HepG2 (cell line): ENCODE measurements around the gene KXD1. TPM values are rescaled to one million over a fixed set of nuclear protein-coding genes. Genes with fewer than 3 reads are reported as not detected.

ENCODE experiments used
- ARID2 ChIP-seq: sonication (generic); formaldehyde crosslinking; IDR thresholded peaks from 2 replicates; pipeline ENCODE4 v1.8.1; 2022; ENCODE audit warnings: mild to moderate bottlenecking, missing genetic modification reagents, borderline replicate concordance
- ATF1 ChIP-seq: IDR thresholded peaks from 2 replicates; pipeline ENCODE4 v1.6.1; 2016; ENCODE audit warnings: mild to moderate bottlenecking, control low read depth
- CREM ChIP-seq, 2 experiments: sonication (generic) in 1 of 2; formaldehyde crosslinking in 1 of 2; IDR thresholded peaks; 2 replicates each; pipeline versions ENCODE4 v1.4.0 to v1.6.1; 2016 to 2020; ENCODE audit warnings: antibody characterized with exemption in 1 of 2, mild to moderate bottlenecking in 1 of 2, missing genetic modification reagents in 1 of 2
- FOXA3 ChIP-seq: IDR thresholded peaks from 2 replicates; pipeline ENCODE4 v1.6.1; 2016; ENCODE audit warnings: missing genetic modification reagents, missing compliant biosample characterization
- GABPA ChIP-seq, 2 experiments: IDR thresholded peaks; 2 replicates each; pipeline ENCODE4 v1.6.1; 2011 to 2016; ENCODE audit warnings: low read depth in 2 of 2, low read length in 1 of 2, missing biosample characterization in 1 of 2, missing genetic modification characterization in 1 of 2
- GPN1 ChIP-seq: sonication (generic); formaldehyde crosslinking; IDR thresholded peaks from 2 replicates; pipeline ENCODE4 v1.5.1; 2020; ENCODE audit warnings: missing genetic modification reagents, borderline replicate concordance
- HNF4A ChIP-seq: sonication (generic); formaldehyde crosslinking; IDR thresholded peaks from 2 replicates; pipeline ENCODE4 v1.4.0; 2020; ENCODE audit warnings: missing genetic modification reagents
- MAF1 ChIP-seq: sonication (generic); formaldehyde crosslinking; IDR thresholded peaks from 2 replicates; pipeline ENCODE4 v1.5.0; 2020; ENCODE audit warnings: missing genetic modification reagents, borderline replicate concordance
- MBNL3 ChIP-seq: fragments of 250-450 bp; sonication (Bioruptor Pico); conservative IDR thresholded peaks from 2 replicates; pipeline ENCODE4 v1.8.0; 2022; ENCODE audit warnings: mild to moderate bottlenecking, inconsistent platforms
- MTA1 ChIP-seq: sonication (generic); formaldehyde crosslinking; IDR thresholded peaks from 2 replicates; pipeline ENCODE4 v1.4.0; 2020; ENCODE audit warnings: missing genetic modification reagents, mild to moderate bottlenecking, borderline replicate concordance
- NR2F6 ChIP-seq, 2 experiments: IDR thresholded peaks; 2 replicates each; pipeline ENCODE4 v1.6.1; 2016; ENCODE audit warnings: antibody characterized with exemption in 1 of 2, mild to moderate bottlenecking in 1 of 2
- RAD51 ChIP-seq: fragments of 450-650 bp; IDR thresholded peaks from 2 replicates; pipeline ENCODE4 v1.6.1; 2016; ENCODE audit warnings: borderline replicate concordance
- RXRB ChIP-seq: IDR thresholded peaks from 2 replicates; pipeline ENCODE4 v1.6.1; 2016; ENCODE audit warnings: borderline replicate concordance, missing genetic modification reagents, missing compliant biosample characterization
- SMYD3 ChIP-seq: sonication (generic); formaldehyde crosslinking; IDR thresholded peaks from 2 replicates; pipeline ENCODE4 v1.8.1; 2023; ENCODE audit warnings: mild to moderate bottlenecking, missing genetic modification reagents
- TAF1 ChIP-seq: sonication (generic); formaldehyde crosslinking; IDR thresholded peaks from 2 replicates; pipeline ENCODE4 v1.4.0; 2020; ENCODE audit warnings: missing genetic modification reagents
- TBX3 ChIP-seq: fragments of 450-650 bp; IDR thresholded peaks from 2 replicates; pipeline ENCODE4 v1.6.1; 2017; ENCODE audit warnings: antibody characterized with exemption, mild to moderate bottlenecking, inconsistent platforms, borderline replicate concordance
- TMF1 ChIP-seq: sonication (generic); formaldehyde crosslinking; IDR thresholded peaks from 2 replicates; pipeline ENCODE4 v1.8.1; 2022; ENCODE audit warnings: low read depth, missing genetic modification reagents
- ZNF256 ChIP-seq: sonication (generic); formaldehyde crosslinking; conservative IDR thresholded peaks from 2 replicates; pipeline ENCODE4 v1.4.0; 2020; ENCODE audit warnings: missing genetic modification reagents
- ZNF331 ChIP-seq: sonication (generic); formaldehyde crosslinking; IDR thresholded peaks from 2 replicates; pipeline ENCODE4 v1.4.0; 2020; ENCODE audit warnings: missing genetic modification reagents
- ZNF333 ChIP-seq: sonication (generic); formaldehyde crosslinking; IDR thresholded peaks from 2 replicates; pipeline ENCODE4 v1.4.0; 2020; ENCODE audit warnings: mild to moderate bottlenecking, missing genetic modification reagents, borderline replicate concordance
- ZNF34 ChIP-seq: sonication (generic); formaldehyde crosslinking; IDR thresholded peaks from 2 replicates; pipeline ENCODE4 v1.4.0; 2020; ENCODE audit warnings: mild to moderate bottlenecking, missing genetic modification reagents, borderline replicate concordance
- ZNF550 ChIP-seq: sonication (generic); formaldehyde crosslinking; IDR thresholded peaks from 2 replicates; pipeline ENCODE4 v1.4.0; 2020; ENCODE audit warnings: mild to moderate bottlenecking, missing genetic modification reagents, borderline replicate concordance
- ZNF678 ChIP-seq: sonication (generic); formaldehyde crosslinking; IDR thresholded peaks from 2 replicates; pipeline ENCODE4 v1.4.0; 2020; ENCODE audit warnings: mild to moderate bottlenecking, missing genetic modification reagents
- ZNF713 ChIP-seq: sonication (generic); formaldehyde crosslinking; IDR thresholded peaks from 2 replicates; pipeline ENCODE4 v1.4.0; 2020; ENCODE audit warnings: mild to moderate bottlenecking, missing genetic modification reagents
- ZNF768 ChIP-seq: sonication (generic); formaldehyde crosslinking; IDR thresholded peaks from 2 replicates; pipeline ENCODE4 v1.4.0; 2020; ENCODE audit warnings: missing genetic modification reagents
- ZNF788 ChIP-seq: sonication (generic); formaldehyde crosslinking; IDR thresholded peaks from 2 replicates; pipeline ENCODE4 v1.5.0; 2020; ENCODE audit warnings: mild to moderate bottlenecking, missing genetic modification reagents, borderline replicate concordance
- polyA plus RNA-seq, 8 experiments: library from polyadenylated mRNA; depleted of rRNA in 3 of 8; stranded (reverse) in 7 of 8; unstranded in 1 of 8; fragments of >200 nt; fragmentation: Illumina TruSeq in 4 of 8; extraction: Trizol in 4 of 8; gene quantifications; 2 replicates each; pipeline versions ENCODE4 v1.2.1 to v1.2.3, GENCODE V29; 2011 to 2016; ENCODE audit warnings: low read depth in 4 of 8, missing spikeins in 1 of 8, mixed read lengths in 1 of 8; ENCODE audit not compliant: insufficient read depth in 1 of 8
- total RNA-seq, 5 experiments: library from RNA; depleted of rRNA; stranded (reverse); fragments of >200 nt; fragmentation: Illumina TruSeq; extraction: Trizol; gene quantifications; 2 replicates each; pipeline ENCODE4 v1.2.3, GENCODE V29; 2016; ENCODE audit warnings: low read depth in 1 of 5
- TF ChIP-seq, protein P1 (sequence below): sonication (generic); formaldehyde crosslinking; IDR thresholded peaks from 2 replicates; pipeline ENCODE4 v1.4.0; 2020; ENCODE audit warnings: mild to moderate bottlenecking, missing genetic modification reagents, borderline replicate concordance
- TF ChIP-seq, protein P2 (sequence below): IDR thresholded peaks from 2 replicates; pipeline ENCODE4 v1.6.1; 2016; ENCODE audit warnings: mild to moderate bottlenecking

Gene KXD1
- total and polyA plus RNA-seq, 2 of the 13 experiments (the other 11 are each of a cell fraction or from before 2014, with no cell fraction given): 44.6 to 143 TPM

DNA sequence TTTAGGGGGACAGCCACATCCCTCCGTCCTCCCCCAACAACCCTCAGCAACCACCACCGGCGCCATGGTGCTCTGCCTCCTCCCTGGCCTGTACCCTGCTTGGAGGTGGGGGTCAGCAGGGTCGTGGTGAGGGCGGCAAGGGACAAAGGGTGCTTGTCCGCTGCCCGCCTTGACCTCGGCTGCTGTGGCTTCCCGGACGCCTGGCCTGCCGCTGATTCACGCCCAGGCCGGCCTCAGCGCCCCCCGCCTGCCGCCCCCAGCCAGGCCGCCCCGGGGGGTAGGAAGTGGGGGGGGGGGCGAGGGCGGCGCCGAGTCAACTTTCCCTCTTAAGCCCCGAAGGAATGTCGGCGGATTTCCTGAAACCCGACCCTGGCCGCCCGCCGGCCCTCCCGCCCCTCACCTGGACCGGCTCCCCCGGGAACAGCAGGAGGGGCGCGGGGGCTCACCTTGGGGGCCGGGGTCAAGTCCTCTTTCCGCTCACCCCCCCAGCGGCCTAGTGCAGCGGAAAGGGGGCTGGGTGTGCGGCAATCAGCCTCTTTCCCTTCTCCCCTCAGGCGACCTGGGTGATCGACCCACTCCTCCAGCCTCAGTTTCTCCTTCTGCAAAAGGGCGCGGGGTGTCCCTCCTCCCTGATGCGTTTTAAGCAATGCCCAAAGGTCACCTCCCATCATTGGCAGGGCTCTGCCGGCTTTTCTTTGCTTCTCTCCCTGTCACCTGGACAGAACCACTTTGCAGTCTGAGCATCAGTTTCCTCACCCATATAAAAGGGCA lies 53.1 kb downstream of the KXD1 start (continued):
- TF ChIP-seq, protein P1, sequence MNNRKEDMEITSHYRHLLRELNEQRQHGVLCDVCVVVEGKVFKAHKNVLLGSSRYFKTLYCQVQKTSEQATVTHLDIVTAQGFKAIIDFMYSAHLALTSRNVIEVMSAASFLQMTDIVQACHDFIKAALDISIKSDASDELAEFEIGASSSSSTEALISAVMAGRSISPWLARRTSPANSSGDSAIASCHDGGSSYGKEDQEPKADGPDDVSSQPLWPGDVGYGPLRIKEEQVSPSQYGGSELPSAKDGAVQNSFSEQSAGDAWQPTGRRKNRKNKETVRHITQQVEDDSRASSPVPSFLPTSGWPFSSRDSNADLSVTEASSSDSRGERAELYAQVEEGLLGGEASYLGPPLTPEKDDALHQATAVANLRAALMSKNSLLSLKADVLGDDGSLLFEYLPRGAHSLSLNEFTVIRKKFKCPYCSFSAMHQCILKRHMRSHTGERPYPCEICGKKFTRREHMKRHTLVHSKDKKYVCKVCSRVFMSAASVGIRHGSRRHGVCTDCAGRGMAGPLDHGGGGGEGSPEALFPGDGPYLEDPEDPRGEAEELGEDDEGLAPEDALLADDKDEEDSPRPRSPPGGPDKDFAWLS (CRISPR knock-in tag): no peak
- no peak for TF ChIP-seq ZNF34 (CRISPR knock-in tag)
- peak; percentile 62; the same call in 1 of the 2 replicates for TF ChIP-seq ZNF768
- peak; percentile 59 for TF ChIP-seq FOXA3 (CRISPR knock-in tag)
- TF ChIP-seq RAD51: no peak
- TF ChIP-seq MBNL3 (CRISPR knock-in tag): no peak
- peak; percentile 60; the same call in 1 of the 2 replicates for TF ChIP-seq ZNF678 (CRISPR knock-in tag)
- TF ChIP-seq GPN1 (CRISPR knock-in tag): no peak
- TF ChIP-seq ZNF256 (CRISPR knock-in tag): no peak
- TF ChIP-seq TMF1 (CRISPR knock-in tag): 0 out of 2 replicates have a peak, but pooled peaks have one; percentile 40
- peak; percentile 30; the same call in 1 of the 2 replicates for TF ChIP-seq HNF4A (CRISPR knock-in tag)
- TF ChIP-seq ATF1: no peak
- peak; percentile 88 for TF ChIP-seq RXRB (CRISPR knock-in tag)
- TF ChIP-seq TAF1 (CRISPR knock-in tag): peak; percentile 6; the same call in 1 of the 2 replicates
- TF ChIP-seq ARID2 (CRISPR knock-in tag): peak; percentile 21; the same call in 1 of the 2 replicates
- TF ChIP-seq ZNF788 (CRISPR knock-in tag): peak; percentile 90; the same call in 1 of the 2 replicates
- TF ChIP-seq ZNF713 (CRISPR knock-in tag): no peak
- no peak for TF ChIP-seq CREM (IDR thresholded peaks at IDR 0.05)
- TF ChIP-seq CREM (CRISPR knock-in tag; IDR thresholded peaks at IDR 0.05): no peak
- TF ChIP-seq NR2F6 (IDR thresholded peaks at IDR 0.05): peak; percentile 76
- peak; percentile 86 for TF ChIP-seq NR2F6 (CRISPR knock-in tag; IDR thresholded peaks at IDR 0.05)
- TF ChIP-seq GABPA (IDR thresholded peaks at IDR 0.05; ENCODE audit: low read depth, low read length): 0 out of 2 replicates have a peak, but pooled peaks have one; percentile 13
- peak; percentile 66 for TF ChIP-seq GABPA (CRISPR knock-in tag; IDR thresholded peaks at IDR 0.05; ENCODE audit: low read depth)
- TF ChIP-seq, protein P2, sequence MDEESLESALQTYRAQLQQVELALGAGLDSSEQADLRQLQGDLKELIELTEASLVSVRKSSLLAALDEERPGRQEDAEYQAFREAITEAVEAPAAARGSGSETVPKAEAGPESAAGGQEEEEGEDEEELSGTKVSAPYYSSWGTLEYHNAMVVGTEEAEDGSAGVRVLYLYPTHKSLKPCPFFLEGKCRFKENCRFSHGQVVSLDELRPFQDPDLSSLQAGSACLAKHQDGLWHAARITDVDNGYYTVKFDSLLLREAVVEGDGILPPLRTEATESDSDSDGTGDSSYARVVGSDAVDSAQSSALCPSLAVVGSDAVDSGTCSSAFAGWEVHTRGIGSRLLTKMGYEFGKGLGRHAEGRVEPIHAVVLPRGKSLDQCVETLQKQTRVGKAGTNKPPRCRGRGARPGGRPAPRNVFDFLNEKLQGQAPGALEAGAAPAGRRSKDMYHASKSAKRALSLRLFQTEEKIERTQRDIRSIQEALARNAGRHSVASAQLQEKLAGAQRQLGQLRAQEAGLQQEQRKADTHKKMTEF (CRISPR knock-in tag): peak; percentile 95; the same call in 1 of the 2 replicates
- TF ChIP-seq SMYD3 (CRISPR knock-in tag): peak; percentile 90
- peak; percentile 62; the same call in 1 of the 2 replicates for TF ChIP-seq ZNF333 (CRISPR knock-in tag)
- TF ChIP-seq ZNF331: peak; percentile 45; the same call in 1 of the 2 replicates
- TF ChIP-seq MTA1 (CRISPR knock-in tag): peak; percentile 91
- peak; percentile 52; the same call in 1 of the 2 replicates for TF ChIP-seq TBX3
- TF ChIP-seq ZNF550 (CRISPR knock-in tag): 0 out of 2 replicates have a peak, but pooled peaks have one; percentile 12
- TF ChIP-seq MAF1 (CRISPR knock-in tag): no peak
